HG03469 (cell line): ENCODE measurements around the gene KLHDC3.

Source experiments
- ATAC-seq: cut with Tn5 transposase; IDR thresholded peaks from one replicate; pipeline ENCODE4 v1.9.1; 2021; ENCODE audit warnings: mild to moderate bottlenecking, moderate library complexity, moderate number of reproducible peaks; ENCODE audit not compliant: unreplicated experiment

KLHDC3 gene

DNA sequence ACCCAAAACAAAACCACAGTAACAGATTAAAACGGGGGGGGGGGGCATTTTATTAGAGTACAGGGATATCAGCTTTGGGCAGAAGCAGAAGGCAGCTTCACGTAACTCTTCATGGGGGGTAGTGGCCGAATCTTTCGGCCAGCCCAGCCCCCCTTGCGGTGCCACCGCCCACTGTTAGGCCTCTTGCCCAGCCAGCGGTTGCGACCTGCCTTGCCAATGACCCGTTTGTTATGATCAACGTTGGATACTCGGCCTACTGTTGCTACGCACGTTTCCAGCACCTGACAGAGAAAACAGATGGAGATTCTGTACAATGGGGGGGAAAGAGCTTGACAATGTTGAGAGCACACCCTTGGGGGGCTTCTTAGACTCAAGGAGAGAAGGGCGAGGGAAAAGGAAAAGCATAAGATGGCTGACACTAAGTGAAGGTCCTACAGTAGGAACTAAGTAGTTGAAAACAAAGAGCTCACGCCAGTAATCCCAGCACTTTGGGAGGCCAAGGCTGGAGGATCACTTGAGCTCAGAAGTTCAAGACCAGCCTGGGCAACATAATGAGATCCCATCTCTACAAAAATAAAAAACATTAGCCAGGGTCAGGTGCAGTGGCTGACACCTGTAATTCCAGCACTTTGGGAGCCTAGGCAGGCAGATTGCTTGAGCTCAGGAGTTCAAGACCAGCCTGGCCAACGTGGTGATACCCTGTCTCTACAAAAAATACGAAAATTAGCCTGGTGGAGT lies 40.3 kb downstream of the KLHDC3 start:
- ATAC-seq = no peak

DNA sequence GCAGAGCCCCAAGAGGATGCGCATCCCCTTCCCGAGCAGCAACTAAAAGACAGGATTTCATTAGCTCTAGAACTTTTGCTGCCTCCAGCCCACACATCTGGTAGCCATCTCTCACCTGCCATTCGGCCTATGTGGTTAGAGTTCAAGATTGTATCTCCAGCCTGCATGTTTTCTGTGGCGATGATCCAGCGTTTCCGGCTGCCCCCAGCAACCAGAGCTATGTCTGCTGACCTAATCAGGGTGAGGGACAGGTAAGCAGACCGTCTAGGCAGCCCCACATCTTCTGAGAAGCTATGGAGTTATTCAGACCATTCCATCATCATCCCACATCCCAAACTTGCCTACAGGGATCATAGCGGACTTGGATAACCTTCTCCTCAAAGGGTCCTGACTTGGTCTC lies 41.9 kb downstream of the KLHDC3 start:
- no peak for ATAC-seq

DNA sequence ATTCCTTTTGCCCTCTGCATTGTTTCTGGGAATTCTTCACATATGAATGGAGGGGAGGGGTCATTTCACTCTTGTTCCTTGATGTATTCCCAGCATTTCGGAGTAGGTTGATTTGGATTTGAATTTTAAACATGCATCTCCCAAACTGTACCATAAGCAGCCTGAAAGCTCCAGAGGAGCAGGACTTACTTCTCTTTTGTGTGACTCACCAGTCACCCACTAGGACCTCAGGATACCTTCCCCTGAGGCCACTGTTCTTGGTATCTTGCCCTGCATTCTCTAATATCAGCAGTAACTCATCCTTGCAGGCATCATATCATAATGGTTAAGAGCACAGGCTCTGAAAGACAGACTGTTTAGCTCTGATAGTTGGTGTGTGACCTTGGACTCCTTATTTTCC lies 44.5 kb downstream of the KLHDC3 start:
- no peak for ATAC-seq

DNA sequence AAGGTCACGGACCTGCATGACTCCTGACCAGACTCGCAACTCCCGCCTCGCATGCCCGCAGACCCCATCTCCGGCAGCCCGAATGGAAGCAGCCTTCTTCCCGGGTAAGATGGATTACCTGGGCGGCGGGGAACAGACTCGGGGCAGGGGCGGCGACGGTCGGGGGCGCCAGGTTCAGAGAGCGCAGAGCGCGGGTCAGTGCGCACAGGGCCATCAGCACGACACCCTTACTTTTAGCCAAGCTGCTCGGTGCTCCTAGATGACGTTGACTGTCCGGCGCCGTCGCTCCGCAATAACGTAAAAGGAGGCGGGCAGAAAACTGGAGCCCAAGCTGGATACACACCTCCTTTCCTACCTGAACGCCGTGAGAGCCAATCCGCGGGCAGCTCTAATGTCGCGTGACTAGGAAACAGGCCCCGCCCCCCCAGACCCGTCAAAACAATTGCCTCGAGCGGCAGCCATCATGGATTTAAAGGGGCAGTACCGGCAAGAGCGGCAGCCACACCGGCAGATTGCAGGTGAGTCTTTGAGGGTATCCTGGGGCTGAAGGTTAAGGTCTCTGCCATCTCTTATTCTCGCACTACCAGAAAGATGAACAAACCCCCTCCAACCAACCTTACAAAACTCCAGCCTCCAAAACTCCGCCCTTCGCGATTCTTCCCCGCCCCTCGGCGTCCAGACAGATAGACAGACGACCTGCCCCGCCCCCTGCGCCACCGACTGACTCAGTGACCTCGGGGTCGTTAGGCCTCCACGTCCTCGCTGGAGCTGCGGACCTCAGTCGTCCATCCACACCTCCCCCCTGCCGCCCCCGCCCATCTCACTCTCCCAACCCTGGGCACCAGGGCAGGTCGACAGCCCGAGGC lies 45.4 kb downstream of the KLHDC3 start, which contains the start of the genes KLC4 and MRPL2:
Gene KLC4 (plus strand): TSS at position 464 of the 866 bp plus-strand sequence. CDS start 1,705 bp downstream, outside the sequence.
Gene MRPL2 (minus strand): TSS at position 267 of the 866 bp plus-strand sequence. CDS start 53 bp downstream, at position 214.
- peak; percentile 78 for ATAC-seq

DNA sequence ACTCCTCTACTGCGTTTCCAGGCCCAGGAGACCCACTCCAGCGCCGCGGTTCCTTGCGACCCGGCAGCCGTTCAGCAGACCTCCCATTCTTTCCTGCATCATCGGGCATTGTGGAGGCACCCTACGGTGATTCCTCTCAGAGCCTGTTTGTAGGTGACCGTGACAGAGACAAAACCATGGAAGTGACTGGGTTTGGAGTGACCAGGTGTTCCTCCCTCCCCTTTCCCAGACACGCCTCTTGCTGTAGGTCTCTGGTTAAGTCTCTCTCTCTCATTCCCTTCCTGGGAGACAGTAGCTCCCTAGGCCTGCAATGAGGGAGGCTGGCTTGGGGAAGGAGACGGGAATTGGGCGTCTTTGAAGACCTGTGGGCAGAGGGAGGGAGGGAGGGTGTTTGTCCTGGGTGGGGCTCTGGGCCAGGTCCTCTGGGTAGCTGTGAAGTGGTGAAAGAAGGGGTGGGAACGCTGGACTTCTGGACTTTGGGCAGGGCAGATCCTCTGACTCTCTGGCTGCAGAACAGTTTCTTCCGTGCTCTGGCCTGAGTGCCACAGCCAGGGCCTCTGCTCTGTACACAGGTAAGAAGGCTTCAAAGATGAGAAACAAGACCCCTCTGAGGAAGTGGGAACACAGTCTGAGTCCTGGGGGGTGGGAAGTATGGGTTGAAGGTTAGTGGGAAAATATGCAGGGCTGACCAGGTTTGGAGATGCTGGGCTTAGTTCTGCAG lies 46.1 kb downstream of the KLHDC3 start:
- ATAC-seq = peak; percentile 5

DNA sequence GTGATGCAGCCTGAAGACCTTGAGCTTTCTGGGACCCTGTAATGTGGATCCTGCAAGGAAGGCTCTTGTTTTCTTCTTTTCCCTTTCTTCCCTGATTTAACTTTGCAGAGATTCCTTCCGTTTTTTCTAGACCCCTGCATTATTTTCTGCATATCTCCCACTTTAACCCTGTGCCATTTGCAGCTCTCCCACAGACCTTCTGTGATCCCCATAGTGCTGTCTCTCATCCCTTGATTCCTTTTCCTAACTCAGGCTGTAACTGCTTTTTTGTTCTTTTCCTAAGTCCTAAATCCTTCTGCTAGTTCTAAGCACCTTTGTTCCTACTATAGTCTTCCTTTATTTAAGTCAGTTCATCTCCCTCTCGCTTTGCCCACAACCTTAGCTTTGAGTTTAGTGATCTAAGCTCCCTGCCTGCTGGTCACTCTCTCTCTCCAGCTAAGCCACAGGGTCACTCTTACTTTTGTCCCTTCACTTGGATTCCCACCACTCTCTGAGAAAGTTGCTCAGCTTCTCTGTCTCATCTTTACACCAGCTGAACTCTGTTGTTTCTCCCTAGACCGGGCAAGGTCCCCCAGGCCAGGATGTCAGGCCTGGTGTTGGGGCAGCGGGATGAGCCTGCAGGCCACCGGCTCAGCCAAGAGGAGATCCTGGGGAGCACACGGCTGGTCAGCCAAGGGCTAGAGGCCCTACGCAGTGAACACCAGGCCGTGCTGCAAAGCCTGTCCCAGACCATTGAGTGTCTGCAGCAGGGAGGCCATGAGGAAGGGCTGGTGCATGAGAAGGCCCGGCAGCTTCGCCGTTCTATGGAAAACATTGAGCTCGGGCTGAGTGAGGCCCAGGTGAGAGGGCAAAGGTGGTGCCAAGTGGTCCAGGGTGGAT lies 46.9 kb downstream of the KLHDC3 start:
- no peak for ATAC-seq

DNA sequence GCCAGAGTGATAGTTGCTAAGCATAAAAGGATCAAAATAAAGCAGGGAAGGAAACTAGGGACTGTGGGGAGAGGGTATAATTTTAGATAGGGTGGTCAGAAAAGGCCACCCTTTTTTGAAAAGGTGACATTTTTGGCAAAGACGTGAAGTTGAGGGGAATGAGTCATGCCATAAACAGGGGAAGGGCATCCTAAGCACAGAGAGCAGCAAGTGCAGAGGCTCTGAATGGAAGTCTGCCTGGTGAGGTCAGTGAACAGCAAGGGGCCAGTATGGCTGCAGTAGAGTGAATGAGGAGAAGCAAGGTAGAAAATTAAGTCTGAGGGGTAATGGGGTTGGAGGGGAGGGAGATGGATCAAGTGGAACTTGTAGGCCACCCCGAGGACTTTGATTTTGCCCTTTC lies 47.8 kb downstream of the KLHDC3 start:
- ATAC-seq = no peak

DNA sequence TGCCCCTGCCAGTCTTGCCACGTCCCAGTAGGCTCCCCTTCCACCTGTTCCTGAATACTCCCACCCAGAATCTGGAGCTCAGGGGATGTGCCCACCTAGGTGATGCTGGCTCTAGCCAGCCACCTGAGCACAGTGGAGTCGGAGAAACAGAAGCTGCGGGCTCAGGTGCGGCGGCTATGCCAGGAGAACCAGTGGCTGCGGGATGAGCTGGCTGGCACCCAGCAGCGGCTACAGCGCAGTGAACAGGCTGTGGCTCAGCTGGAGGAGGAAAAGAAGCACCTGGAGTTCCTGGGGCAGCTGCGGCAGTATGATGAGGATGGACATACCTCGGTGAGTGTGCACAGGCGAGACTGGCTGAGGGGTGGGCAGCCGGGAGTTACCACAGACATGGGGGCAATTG lies 48.8 kb downstream of the KLHDC3 start:
- no peak for ATAC-seq

DNA sequence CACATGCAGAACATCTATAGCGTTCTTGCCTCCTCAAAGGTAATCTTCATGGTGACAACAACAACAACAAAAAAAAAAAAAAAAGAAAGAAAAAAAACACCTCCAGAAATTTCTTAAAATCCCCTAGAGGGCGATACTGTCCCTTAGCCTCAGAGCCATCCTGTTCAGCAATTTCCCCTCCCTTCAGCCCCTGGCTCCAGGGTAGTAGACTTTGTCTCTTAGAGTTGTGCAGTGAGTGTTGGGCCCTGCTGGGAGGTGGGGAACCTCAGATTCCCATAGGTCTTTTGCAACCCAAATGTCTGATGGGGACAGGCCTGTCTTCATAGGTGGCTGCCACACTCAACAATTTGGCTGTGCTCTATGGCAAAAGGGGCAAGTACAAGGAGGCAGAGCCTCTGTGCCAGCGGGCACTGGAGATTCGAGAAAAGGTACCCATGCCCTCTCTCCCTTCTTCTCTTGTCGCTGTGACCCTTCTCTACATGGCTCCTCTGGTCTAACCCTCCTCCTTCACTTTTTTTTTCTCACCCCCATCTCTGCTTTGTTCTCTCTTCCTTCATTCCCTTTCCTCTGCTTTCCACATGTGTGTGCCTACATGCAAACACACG lies 56.1 kb downstream of the KLHDC3 start:
- no peak for ATAC-seq
